22Rv1 (cell line): ENCODE results near the gene PRR3.

Source experiments
- H3K27ac ChIP-seq: fragments of 450-650 bp; 2 replicates; pipeline ENCODE4 v1.5.1; 2017
- ZFX ChIP-seq: fragments of 450-650 bp; IDR thresholded peaks from 2 replicates; pipeline ENCODE4 v1.6.1; 2017; ENCODE audit warnings: antibody characterized with exemption, borderline replicate concordance
- TF ChIP-seq, protein P1 (sequence below): fragments of 450-650 bp; IDR thresholded peaks from 2 replicates; pipeline ENCODE4 v1.5.1; 2017; ENCODE audit warnings: mild to moderate bottlenecking

Gene PRR3

DNA sequence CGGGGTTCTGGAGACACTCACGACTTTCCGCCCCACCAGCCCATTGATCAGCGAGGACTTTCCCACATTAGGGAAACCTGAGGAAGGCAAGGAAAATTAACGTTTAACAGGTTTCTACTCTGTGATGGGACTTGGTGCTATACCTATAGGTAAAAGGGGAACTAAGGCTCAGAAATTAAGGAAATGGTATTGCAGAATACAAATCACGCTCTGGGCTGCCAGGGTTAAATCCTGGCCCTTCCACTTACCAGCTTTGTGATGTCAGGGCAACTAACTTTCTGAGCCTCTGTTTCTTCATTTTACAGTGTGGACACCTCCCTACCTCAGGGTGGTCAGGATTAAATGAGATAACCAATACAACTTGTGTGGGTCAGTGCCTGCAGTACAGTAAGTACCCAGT lies 9.6 kb upstream of the PRR3 start:
- no peak overlapping the region for H3K27ac ChIP-seq
- TF ChIP-seq, protein P1, sequence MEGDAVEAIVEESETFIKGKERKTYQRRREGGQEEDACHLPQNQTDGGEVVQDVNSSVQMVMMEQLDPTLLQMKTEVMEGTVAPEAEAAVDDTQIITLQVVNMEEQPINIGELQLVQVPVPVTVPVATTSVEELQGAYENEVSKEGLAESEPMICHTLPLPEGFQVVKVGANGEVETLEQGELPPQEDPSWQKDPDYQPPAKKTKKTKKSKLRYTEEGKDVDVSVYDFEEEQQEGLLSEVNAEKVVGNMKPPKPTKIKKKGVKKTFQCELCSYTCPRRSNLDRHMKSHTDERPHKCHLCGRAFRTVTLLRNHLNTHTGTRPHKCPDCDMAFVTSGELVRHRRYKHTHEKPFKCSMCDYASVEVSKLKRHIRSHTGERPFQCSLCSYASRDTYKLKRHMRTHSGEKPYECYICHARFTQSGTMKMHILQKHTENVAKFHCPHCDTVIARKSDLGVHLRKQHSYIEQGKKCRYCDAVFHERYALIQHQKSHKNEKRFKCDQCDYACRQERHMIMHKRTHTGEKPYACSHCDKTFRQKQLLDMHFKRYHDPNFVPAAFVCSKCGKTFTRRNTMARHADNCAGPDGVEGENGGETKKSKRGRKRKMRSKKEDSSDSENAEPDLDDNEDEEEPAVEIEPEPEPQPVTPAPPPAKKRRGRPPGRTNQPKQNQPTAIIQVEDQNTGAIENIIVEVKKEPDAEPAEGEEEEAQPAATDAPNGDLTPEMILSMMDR = no peak
- no peak for TF ChIP-seq ZFX

DNA sequence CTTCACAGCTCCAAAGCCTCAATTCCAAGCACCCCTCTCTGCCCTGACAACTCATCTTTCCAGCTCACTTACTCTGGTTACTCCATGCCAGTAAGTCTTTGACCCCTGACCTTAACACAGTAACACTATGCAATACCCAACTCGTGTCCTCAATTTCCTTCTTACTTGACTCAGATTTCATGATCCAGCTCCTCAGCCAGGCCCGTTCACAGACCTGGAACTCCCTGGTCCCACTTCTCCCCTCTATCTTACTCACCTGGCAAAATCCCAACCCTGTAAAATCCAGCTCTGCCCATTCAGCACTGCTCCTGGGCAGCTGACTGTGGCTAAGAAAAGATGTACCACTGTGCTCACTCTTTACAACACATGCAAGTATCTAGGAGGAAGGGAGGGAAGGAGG lies 8.7 kb upstream of the PRR3 start:
- no peak overlapping the region for H3K27ac ChIP-seq
- TF ChIP-seq, protein P1 = no peak
- no peak for TF ChIP-seq ZFX

DNA sequence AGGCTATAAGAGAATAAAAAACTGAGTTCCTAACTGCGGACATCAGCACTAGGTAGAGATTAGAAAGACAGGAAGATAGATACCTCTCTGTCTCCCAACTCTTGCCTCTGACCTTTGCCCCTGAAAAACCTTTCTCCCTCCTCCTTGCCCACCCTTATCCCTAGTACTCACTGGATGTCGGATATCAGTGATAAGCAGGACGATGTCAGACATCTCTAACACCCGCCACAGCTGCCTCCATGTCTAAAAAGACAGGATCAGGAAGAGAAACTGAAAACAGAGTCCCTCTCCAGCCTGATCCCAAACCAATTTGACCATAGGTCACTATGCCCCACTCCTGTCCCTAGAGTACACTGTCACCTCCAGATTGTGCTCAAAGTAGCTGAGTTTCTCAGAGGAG lies 2.7 kb upstream of the PRR3 start:
- TF ChIP-seq ZFX = no peak
- TF ChIP-seq, protein P1 = no peak
- peak overlapping the region; percentile 95; the same call in 1 of the 2 replicates for H3K27ac ChIP-seq

DNA sequence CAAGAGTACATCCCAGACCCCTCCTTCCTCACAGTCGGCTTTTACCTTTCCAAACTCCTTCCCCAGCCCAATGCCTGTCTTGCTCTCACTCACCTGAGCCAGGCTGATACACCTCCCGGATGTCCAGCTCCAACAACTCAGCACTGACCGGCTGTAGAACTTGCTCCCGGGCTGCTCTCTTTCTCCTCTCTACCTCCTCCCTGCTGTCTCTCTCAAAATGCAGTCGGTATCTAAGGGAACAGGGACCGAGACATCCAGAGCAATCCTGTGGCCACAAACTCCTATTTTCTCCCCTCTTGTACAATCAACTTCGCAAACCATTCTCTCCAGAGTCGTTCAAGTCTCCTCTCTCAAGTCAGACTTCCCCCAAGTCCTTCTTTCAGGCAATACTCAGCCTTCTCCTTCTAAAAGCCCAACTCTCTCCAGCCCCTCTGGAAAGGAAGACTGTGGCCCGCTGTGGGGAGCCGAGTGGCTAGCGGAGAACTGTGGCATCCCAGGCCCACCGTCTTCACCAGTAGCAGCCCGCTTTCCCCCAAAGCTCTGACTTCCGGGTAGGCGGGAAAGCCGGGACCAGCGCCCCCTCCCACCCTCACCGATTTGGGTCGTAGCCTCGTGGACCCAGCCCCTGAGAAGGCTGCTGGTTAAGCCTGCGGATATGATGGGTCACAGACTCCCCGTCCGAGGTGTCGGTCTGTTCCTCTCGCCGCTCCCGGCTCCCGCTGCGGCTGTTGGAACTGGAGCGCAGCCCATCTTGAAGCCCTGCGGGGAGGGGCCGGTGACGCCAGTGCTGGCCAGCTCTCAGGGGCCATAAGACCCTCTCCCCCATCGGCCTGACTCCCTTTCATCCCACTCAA lies 1.9 kb upstream of the PRR3 start:
- H3K27ac ChIP-seq = peak overlapping the region; percentile 95
- TF ChIP-seq ZFX = no peak
- TF ChIP-seq, protein P1 = no peak

DNA sequence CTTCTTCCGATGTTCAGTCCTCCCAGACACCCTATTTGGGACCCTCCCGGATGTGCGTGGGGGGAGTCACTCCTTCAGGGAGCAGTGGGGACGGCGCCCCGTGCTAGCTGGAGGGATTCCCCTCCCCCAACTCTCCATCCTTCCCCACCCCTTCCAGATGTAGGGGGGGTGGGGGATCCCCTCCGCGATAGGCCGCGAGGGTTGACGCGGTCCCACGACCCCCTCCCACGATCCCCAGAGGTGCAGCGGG lies 1.4 kb upstream of the PRR3 start:
- TF ChIP-seq, protein P1 = no peak
- no peak for TF ChIP-seq ZFX
- H3K27ac ChIP-seq = peak overlapping the region; percentile 95

DNA sequence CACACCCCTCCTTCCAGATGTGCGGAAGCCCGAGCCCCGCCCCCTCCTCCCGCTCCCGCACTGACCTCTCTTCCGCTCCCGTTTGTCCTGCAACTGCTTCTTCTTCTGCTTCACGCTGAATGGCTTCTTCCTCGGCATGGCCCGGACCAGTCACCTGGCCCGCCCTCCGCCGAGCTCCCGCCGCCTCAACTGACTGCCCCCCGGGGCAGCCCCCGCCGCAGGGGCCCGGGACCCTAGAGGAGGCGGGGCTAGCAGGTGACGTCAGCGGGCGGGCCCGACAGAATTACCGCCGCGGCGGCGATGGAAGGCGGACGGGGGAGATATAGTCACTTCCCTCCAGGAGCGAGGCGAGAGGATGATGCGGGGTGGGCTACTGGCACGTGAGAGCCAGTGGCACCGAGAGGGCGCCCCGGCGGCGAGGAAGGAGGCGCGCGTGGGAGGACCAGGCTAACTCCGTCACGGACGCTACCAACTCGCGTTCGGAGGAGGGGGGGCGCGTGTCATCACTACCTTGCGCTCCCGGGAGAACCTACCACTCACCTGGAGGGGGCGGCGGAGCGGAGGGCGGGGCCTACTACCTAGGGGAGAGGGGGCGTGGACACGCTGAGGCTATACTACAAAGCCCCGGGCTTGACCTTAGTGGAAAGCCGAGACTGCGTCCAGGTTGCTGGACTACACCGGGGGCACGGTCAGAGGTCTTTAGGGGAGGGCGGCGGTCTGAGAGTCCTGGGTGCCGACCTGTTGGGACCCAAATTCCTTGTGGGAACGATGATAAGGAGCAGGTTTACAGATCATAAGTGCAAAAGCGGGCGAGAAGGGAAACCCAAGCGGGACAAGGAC lies 809 bp upstream of the PRR3 start, which contains the start of gene GNL1:
TSS of gene GNL1 (minus strand) at position 424 of the 840 bp plus-strand sequence. CDS start at position 138, 286 bp downstream.
- no peak for TF ChIP-seq ZFX
- TF ChIP-seq, protein P1 = no peak; the same call in 1 of the 2 replicates
- H3K27ac ChIP-seq = peak within 1 kb of the TSS; percentile 95

DNA sequence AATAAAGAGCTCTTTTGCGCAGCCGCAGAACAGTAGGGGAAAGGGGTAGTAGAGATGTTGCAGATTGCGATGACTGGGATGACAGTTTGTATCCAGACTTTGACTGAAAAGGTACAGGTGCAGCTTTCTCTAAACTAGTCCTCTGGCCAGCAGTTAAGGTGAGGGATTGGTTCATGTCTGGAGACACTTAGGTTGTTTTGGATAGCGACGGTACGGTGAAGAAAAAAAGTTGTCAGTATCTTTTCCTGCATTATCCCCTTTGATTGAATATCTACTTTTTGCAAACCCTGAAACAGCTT lies 537 bp downstream of the PRR3 start:
- TF ChIP-seq, protein P1 = no peak
- H3K27ac ChIP-seq = peak overlapping the region; percentile 95
